Activated CD4-positive, alpha-beta T cell treated with anti-CD3 and anti-CD28 coated beads for 24 hours (primary cell): ENCODE results near the gene ATP2A1.
A peak's percentile ranks its signal among the peaks of the same experiment; 100 is the strongest.

Experiments used
- DNase-seq, 2 donors: peaks; one replicate each; pipeline ENCODE4 v3.0.0-alpha.2; 2020; ENCODE audit warnings: low read depth in 2 of 2

The ATP2A1 gene

GRCh38 chr16:28878083-28878926 is at the start of gene ATP2A1:
Gene ATP2A1, plus strand, starts transcription at chr16:28878488. Its CDS starts 184 bp downstream, at chr16:28878672.
- DNase-seq: no peak

GRCh38 chr16:28829747-28830146 is 48.5 kb upstream of the ATP2A1 start:
- no peak for DNase-seq

- no peak for DNase-seq
Observed at GRCh38 chr16:28830531-28830930, 47.8 kb upstream of the ATP2A1 start.

GRCh38 chr16:28834349-28834748 is 43.9 kb upstream of the ATP2A1 start:
- DNase-seq: no peak

GRCh38 chr16:28834873-28835863 is 43.1 kb upstream of the ATP2A1 start:
- no peak for DNase-seq

GRCh38 chr16:28835864-28836760 is 42.2 kb upstream of the ATP2A1 start:
- DNase-seq: no peak

GRCh38 chr16:28836761-28837064 is 41.6 kb upstream of the ATP2A1 start:
- no peak for DNase-seq

- no peak for DNase-seq
Observed at GRCh38 chr16:28837672-28838557, 40.4 kb upstream of the ATP2A1 start.

GRCh38 chr16:28838558-28838918 is 39.8 kb upstream of the ATP2A1 start:
- DNase-seq: no peak

GRCh38 chr16:28839004-28839639 is 39.2 kb upstream of the ATP2A1 start:
- no peak for DNase-seq

GRCh38 chr16:28839899-28840298 is 38.4 kb upstream of the ATP2A1 start:
- DNase-seq: no peak

- DNase-seq: no peak
Observed at GRCh38 chr16:28842696-28843095, 35.6 kb upstream of the ATP2A1 start.

GRCh38 chr16:28843766-28844165 is 34.5 kb upstream of the ATP2A1 start:
- DNase-seq: no peak

GRCh38 chr16:28844226-28844885 is 33.9 kb upstream of the ATP2A1 start:
- DNase-seq: no peak

- peak in 1 of 2 donors; percentile 25 for DNase-seq
Observed at GRCh38 chr16:28845293-28845692, 33.0 kb upstream of the ATP2A1 start.

- no peak for DNase-seq
Observed at GRCh38 chr16:28845761-28846079, 32.6 kb upstream of the ATP2A1 start.

- peak; percentile 94 to 95 for DNase-seq
Observed at GRCh38 chr16:28846080-28846932, 32.0 kb upstream of the ATP2A1 start, which contains the start of gene TUFM. Gene TUFM, minus strand, starts transcription at chr16:28846348. Its CDS starts 79 bp downstream, at chr16:28846269.

- no peak for DNase-seq
Observed at GRCh38 chr16:28846933-28847273, 31.4 kb upstream of the ATP2A1 start.

- DNase-seq: no peak
Observed at GRCh38 chr16:28858421-28858820, 19.9 kb upstream of the ATP2A1 start.
